DOHH2 (cell line): Measurements from ENCODE around the gene PTGER2.

ENCODE experiments used
- H3F3A ChIP-seq: fragments of 200-600 bp; sonication (generic), shearing (Covaris generic); 2 replicates; pipeline ENCODE4 v1.6.0; 2016; ENCODE audit warnings: antibody characterized with exemption, mild to moderate bottlenecking; ENCODE audit not compliant: control insufficient read depth, insufficient read depth
- H3K27ac ChIP-seq: fragments of 200-600 bp; sonication (generic); 2 replicates; pipeline ENCODE4 v1.5.1; 2014; ENCODE audit warnings: low read depth, mild to moderate bottlenecking, low read length, moderate library complexity
- H3K27me3 ChIP-seq: fragments of 200-600 bp; sonication (generic); 2 replicates; pipeline ENCODE4 v1.6.1; 2014; ENCODE audit warnings: mild to moderate bottlenecking, low read length, mixed read lengths; ENCODE audit not compliant: control insufficient read depth
- H3K36me3 ChIP-seq: fragments of 200-600 bp; sonication (generic); 2 replicates; pipeline ENCODE4 v1.6.1; 2014; ENCODE audit warnings: mild to moderate bottlenecking, low read length, moderate library complexity, mixed read lengths; ENCODE audit not compliant: control insufficient read depth
- H3K4me1 ChIP-seq: fragments of 200-600 bp; sonication (generic); 2 replicates; pipeline ENCODE4 v1.6.1; 2014; ENCODE audit warnings: mild to moderate bottlenecking, low read length, mixed read lengths; ENCODE audit not compliant: control insufficient read depth
- H3K4me2 ChIP-seq: fragments of 200-600 bp; sonication (generic); 2 replicates; pipeline ENCODE4 v1.6.0; 2014; ENCODE audit warnings: mild to moderate bottlenecking, low read length, moderate library complexity
- H3K4me3 ChIP-seq: fragments of 200-600 bp; sonication (generic); 2 replicates; pipeline ENCODE4 v1.5.1; 2014; ENCODE audit warnings: mild to moderate bottlenecking, low read length, mixed read lengths
- H3K79me2 ChIP-seq: fragments of 200-600 bp; sonication (generic); 2 replicates; pipeline ENCODE4 v1.6.1; 2014; ENCODE audit warnings: mild to moderate bottlenecking, low read length, mixed read lengths; ENCODE audit not compliant: control insufficient read depth
- H3K9me2 ChIP-seq: fragments of 200-600 bp; sonication (generic); replicated peaks from 2 replicates; pipeline ENCODE4 v1.6.1; 2014; ENCODE audit warnings: mild to moderate bottlenecking, low read length, mixed read lengths; ENCODE audit not compliant: control insufficient read depth
- H3K9me3 ChIP-seq: fragments of 200-600 bp; sonication (generic); 2 replicates; pipeline ENCODE4 v1.6.1; 2014; ENCODE audit warnings: antibody characterized with exemption, low read length, mixed read lengths; ENCODE audit not compliant: control insufficient read depth, insufficient read depth
- H4K20me1 ChIP-seq: fragments of 200-600 bp; sonication (generic); 2 replicates; pipeline ENCODE4 v1.6.0; 2014; ENCODE audit warnings: low read depth, mild to moderate bottlenecking, antibody characterized with exemption, low read length, moderate library complexity; ENCODE audit not compliant: control insufficient read depth, insufficient read depth
- CTCF ChIP-seq: fragments of 200-600 bp; sonication (generic); IDR thresholded peaks from one replicate; pipeline ENCODE4 v1.5.1; 2014; ENCODE audit warnings: antibody characterized with exemption, mild to moderate bottlenecking, low read depth, low read length; ENCODE audit not compliant: poor library complexity, severe bottlenecking
- EZH2phosphoT487 ChIP-seq: fragments of 200-600 bp; sonication (generic); IDR thresholded peaks from 2 replicates; pipeline ENCODE4 v1.6.1; 2017; ENCODE audit warnings: borderline replicate concordance, mild to moderate bottlenecking, antibody characterized with exemption, low read length, moderate library complexity, mixed read lengths

Gene PTGER2

GRCh38 chr14:52354242-52354641 is 40.1 kb downstream of the PTGER2 start:
- no peaks in the 10 kb centered on the region for H3K36me3 ChIP-seq
- H3K4me1 ChIP-seq, result no peaks in the 10 kb centered on the region
- H3K4me3 ChIP-seq, result no peak overlapping the region
- H3K27me3 ChIP-seq, result peaks cover 15% of the 10 kb centered on the region
- no peak overlapping the region for H3K4me2 ChIP-seq
- no peak for TF ChIP-seq CTCF
- TF ChIP-seq EZH2phosphoT487, result no peak
- no peaks in the 10 kb centered on the region for H3F3A ChIP-seq
- H3K79me2 ChIP-seq, result no peaks in the 10 kb centered on the region
- H4K20me1 ChIP-seq, result no peaks in the 10 kb centered on the region
- H3K9me2 ChIP-seq, result no peaks in the 10 kb centered on the region
- no peaks in the 10 kb centered on the region for H3K9me3 ChIP-seq
- H3K27ac ChIP-seq, result no peak overlapping the region

GRCh38 chr14:52355016-52355431 is 40.9 kb downstream of the PTGER2 start:
- no peak overlapping the region for H3K4me3 ChIP-seq
- H3K4me2 ChIP-seq, result no peak overlapping the region
- H3F3A ChIP-seq, result no peaks in the 10 kb centered on the region
- TF ChIP-seq CTCF, result no peak
- no peak for TF ChIP-seq EZH2phosphoT487
- peaks cover 15% of the 10 kb centered on the region for H3K27me3 ChIP-seq
- no peaks in the 10 kb centered on the region for H3K9me3 ChIP-seq
- no peaks in the 10 kb centered on the region for H3K79me2 ChIP-seq
- no peaks in the 10 kb centered on the region for H3K4me1 ChIP-seq
- H4K20me1 ChIP-seq, result no peaks in the 10 kb centered on the region
- no peaks in the 10 kb centered on the region for H3K36me3 ChIP-seq
- H3K9me2 ChIP-seq, result no peaks in the 10 kb centered on the region
- H3K27ac ChIP-seq, result no peak overlapping the region

- H3K4me3 ChIP-seq, result no peak overlapping the region
- no peaks in the 10 kb centered on the region for H3K4me1 ChIP-seq
- H3K27ac ChIP-seq, result no peak overlapping the region
- H3K4me2 ChIP-seq, result no peak overlapping the region
- peaks cover 15% of the 10 kb centered on the region for H3K27me3 ChIP-seq
- TF ChIP-seq CTCF (no peak), EZH2phosphoT487 (no peak)
- no peaks in the 10 kb centered on the region for H3K9me2 ChIP-seq
- H3K79me2 ChIP-seq, result no peaks in the 10 kb centered on the region
- no peaks in the 10 kb centered on the region for H3K36me3 ChIP-seq
- H3K9me3 ChIP-seq, result no peaks in the 10 kb centered on the region
- no peaks in the 10 kb centered on the region for H4K20me1 ChIP-seq
- H3F3A ChIP-seq, result no peaks in the 10 kb centered on the region
These were observed 41.4 kb downstream of the PTGER2 start for GRCh38 chr14:52355526-52355925.

GRCh38 chr14:52356025-52356424 is 41.9 kb downstream of the PTGER2 start:
- Histone ChIP-seq H3K4me1 (no peaks in the 10 kb centered on the region), H3K4me2 (no peak overlapping the region), H3K4me3 (no peak overlapping the region), H3K9me3 (no peaks in the 10 kb centered on the region), H3K36me3 (no peaks in the 10 kb centered on the region), H3F3A (no peaks in the 10 kb centered on the region), H3K9me2 (no peaks in the 10 kb centered on the region), H3K27me3 (peaks cover 15% of the 10 kb centered on the region), H3K27ac (no peak overlapping the region), H3K79me2 (no peaks in the 10 kb centered on the region), H4K20me1 (no peaks in the 10 kb centered on the region)
- TF ChIP-seq CTCF (no peak), EZH2phosphoT487 (no peak)
